GM19351 (cell line): ENCODE measurements around the gene RASAL3.
"Not testable (repeated sequence)": the region's sequence is repeated elsewhere in the genome, so short reads cannot be mapped to it uniquely, and the experiment has no call there.

Experiments used
- ATAC-seq: cut with Tn5 transposase; IDR thresholded peaks from one replicate; pipeline ENCODE4 v1.9.1; 2021; ENCODE audit warnings: mild to moderate bottlenecking, moderate library complexity; ENCODE audit not compliant: unreplicated experiment

RASAL3 gene

DNA sequence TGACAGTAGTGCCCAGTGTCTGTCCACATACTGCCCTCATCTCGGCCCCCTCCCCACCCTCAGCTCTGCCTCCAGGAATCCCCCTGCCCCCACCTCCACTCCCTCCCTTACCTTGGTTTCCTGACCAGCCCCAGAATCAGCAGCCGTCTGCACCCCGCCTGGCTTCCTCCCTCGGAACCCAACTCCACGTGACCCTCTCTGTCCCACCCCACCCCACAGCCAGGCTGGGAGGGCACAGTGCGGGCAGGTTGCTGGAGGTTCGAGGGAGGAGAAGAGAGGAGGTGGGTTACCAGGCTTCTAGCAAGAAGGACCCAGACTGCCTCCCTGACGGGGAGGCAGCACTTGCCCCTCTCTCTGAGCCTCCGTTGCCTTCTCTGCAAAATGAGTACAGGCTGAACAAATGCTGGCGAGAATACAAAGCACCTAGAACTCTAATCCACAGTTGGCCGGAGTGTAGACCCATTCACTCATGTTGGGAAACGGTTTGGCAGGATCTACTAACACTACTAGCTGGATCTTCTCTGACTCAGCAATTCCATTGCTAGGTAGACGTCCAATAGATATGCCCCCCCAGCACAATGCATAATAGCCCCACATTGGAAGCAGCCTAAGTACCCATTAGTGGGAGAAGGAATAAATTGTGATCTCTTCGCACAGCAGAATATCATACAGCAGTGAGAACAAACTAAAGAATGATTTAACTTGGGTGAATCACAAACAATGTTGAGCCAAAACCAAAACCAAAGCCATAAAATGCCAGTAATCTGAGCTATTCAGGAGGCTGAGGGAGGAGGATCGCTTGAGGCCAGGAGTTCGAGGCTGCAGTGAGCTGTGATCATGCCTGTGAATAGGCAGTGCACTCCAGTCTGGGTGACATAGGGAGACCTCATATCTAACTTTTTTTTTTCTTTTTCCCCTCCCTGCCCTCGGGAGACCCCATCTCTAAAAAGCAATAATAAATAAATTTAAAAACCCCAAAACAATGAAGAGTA is at the start of gene RASAL3:
RASAL3 (minus strand) TSS at position 151 of the 992 bp plus-strand sequence. CDS start 186 bp downstream, outside the sequence.
- no peak for ATAC-seq

DNA sequence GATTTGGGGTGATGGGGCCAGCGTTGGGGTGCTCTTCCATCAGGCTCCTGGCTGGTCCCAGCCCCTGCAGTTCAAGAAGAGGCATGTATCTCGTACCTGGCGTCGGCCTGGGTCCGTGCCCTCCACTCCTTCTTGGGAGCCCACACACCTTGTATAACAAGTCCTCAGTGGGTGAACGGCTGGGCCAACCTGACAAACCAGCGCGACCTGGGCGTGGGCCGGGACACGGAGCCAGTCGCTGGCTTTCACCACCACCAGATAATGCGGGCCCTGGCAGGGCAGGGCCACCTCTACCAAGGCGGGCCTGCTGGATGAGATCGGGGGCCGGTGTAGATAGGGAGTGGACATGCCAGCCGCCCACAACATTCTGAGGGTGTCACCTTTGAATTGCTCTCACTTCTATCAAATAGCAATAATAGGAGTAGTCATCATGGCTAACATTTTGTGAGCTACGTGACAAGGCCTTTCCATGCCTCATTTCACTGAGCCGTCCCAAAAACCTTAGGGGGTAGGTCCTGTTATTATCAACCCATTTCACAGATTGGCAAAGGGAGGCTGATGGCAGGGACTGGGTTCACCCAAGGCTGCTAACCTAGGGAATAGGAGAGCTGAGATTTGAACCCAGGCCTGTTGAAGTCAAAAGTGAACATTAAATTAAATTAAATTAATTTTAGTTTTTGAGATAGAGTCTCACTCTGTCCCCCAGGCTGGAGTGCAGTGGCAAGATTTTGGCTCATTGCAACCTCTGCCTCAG is 47.5 kb upstream of the RASAL3 start:
- ATAC-seq, result no peak

DNA sequence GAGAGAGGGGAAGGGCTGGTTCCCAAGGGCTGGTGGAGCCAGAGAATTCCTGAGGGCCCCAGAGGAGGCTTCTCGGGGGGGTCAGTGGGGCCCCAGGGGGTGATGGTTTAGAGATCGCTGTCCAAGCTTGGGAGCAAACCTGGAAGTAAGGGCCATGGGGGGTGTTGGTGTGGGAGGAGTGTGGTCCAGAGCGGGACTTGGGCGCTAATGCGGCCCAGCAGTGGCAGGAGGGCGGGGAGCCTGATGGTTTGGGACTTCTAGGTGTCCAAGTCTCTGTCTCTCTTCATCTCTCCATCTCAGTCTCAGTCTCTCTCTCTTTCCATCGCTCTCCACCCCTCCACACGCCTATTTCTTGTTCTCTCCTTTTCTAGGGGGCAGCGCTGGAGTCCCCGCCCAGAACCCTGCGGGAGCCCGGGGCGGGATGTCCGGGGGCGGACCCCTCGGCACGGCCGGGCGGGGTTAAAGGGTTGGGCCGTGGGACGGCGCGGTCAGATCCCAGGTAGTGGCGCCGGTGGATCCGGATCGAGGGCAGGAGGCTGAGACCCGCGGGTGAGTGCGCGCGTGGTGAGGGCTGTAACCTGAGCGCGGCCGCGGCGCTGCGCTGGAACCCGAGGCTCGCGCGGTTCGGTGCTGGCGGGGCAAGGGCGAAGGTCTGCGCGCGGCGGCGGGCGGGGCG is 43.8 kb upstream of the RASAL3 start, which contains the start of gene CYP4F22:
CYP4F22 (plus strand) TSS at position 491 of the 676 bp plus-strand sequence. CDS start 16,812 bp downstream, outside the sequence.
- no peak for ATAC-seq

DNA sequence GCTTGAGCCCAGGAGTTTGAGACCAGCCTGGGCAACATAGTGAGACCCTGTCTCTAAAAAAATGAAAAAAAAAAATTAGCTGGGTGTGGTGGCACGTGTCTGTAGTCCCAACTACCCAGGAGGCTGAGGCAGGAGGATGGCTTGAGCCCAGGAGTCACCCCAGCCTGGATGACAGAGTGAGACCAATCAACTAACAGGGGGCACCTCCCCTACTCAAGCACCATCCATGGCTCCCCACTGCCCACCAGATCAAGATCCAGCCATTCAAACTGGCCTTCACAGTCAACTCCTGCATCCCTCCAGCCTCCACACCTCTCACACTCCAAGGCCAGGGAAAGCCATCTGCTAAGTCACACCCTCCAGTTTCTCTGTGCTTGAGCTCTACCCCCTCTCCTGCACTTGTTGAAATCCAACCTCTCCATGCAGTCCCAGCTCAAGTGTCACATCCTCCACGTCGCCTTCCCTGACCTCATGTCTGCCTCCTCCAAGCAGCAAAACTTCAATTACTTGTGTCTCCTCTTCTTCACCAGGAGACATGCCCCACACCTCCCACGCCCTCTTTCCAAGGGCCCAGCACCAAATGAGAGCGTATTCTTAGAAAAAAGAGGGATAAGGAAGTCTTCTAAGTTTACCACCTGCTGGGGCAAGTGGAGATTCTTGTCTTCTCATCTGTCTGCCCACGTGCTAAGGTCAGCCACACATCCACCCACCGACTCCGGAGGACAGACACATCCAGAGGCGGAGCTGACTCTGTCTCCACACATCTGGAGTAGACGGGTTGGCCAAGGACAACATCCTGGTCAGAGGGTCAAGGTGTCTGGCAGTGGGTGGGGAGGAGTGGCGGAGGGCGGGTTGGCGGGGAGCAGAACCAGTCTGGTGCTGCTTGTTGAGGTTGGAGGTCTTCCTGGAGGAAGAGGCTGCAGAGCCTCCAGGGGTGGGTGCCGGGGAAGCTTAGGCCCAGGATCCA is 43.0 kb upstream of the RASAL3 start:
- ATAC-seq, result no peak

DNA sequence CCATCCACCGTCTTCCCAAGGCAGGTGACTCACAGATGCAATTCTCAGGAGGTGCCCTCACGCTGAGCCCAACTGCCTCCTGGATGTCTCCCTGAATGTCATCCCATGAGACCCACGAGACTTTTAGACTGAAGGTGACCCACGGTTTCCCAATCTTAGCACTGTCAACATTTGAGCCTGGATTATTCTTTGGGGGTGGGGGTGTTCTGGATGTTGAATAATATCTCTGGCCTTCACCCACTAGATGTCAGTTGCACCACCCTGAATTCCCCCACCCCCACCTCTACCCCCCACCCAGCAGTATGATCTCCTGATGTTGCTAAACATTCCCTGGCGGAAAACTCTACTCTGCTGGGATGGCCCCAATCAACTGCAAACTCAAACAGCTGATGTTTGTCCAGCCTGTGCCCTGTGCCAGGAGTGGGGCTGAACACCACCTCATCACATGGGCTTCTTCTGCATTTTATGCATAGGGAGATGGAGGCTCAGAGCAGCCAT is 41.8 kb upstream of the RASAL3 start:
- ATAC-seq, result no peak

DNA sequence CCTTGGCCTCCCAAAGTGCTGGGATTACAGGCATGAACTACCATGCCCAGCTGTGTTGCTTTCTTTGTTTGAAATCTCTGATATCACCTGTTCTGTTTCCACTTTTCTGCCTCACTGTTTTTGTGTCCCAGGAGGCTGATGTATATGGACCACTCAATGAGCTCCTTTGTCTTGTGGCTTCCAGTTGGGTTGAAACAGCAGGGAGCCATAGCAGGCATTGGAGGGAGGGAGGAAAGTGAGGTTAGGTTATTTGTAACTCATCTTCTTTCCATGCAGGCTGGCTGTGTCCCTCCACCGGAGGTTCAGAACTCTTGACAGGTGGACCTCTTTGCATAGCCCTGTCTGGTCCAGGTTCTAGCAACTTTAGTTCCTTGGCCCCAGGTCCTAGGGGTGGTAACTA is 37.9 kb upstream of the RASAL3 start:
- no peak for ATAC-seq

DNA sequence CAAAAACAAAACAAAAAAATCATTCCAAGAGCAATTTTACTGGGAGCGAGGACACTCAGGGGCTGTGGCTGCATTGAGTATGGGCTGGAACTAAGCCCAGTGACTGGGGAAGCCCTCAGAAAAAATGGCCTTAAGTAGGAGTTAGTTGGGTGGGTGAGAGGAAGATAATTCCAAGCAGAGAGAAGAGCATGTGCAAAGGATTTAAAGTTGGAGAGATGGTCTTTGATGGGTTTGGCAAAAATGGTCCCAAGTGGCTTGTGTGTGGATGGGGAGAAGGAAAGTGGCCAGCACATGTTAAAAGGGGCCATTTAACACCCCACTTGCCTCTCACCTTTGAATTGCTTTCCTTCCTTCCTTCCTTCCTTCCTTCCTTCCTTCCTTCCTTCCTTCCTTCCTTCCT is 37.3 kb upstream of the RASAL3 start:
- no peak for ATAC-seq

DNA sequence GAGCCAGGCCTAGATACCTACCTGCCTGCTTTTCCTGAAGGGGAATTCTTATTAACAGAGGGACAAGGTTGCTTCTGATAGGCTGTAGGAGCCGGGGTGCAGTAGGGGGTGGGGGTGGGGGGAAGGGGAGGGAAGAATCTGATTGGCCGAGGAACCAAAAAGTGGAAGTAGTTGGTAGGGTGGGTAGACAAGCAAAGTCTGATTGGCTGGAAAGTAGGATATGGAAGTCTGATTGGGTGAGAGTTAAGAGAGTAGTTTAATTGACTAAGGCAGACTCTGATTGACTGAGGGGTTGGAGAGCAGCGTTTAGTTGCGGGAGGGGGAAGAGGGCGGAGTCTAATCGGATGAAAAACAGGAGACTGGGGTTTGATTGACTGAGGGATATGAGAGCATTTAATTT is 34.6 kb upstream of the RASAL3 start:
- ATAC-seq, result no peak

DNA sequence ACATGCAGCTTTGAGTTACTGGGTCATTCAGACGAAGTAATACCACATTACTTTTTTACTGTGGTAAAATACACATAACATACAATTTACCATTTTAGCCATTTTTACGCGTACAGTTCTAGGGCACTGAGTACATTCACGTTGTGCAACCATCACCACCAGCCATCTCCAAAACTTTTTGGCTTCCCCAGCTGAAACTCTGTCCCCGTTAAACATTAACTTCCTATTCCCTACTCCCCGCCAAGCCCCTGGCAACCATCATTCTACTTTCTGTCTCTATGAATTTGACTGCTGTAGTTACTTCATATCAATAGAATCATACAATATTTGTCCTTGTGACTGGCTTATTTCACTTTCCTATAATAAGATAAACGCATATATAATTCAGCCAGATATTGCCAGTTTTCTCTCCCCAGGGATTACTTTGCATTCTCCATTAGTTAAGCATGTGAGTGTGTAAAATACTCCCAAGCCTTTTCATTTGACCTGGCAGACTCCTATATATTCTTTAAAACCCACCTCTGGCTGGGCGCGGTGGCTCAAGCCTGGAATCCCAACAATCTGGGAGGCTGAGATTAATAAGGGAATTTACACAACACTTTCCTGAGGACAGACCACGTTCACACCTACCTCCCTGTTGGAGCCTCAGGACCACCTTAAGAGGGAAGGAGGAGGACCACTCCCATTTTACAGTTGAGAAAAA is 34.0 kb upstream of the RASAL3 start:
- ATAC-seq, result no peak

DNA sequence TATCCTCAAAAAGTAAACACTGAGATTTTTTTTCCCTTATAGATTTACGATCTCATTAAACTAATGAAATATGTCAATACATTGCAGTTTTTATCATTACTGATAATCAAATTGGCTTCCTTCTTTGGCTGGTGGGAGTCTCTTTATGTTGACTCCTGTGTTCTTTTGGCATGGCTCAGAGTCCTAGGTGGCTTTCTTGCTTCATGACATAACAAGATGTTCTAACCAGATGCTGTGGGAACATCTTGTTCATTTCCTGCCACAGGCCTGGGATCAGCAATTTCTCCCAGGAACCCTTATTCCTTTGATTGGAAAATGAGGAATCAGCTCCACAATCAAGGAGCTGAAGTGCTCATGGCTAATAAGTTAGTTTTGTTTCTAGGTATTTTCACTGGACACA is 30.8 kb upstream of the RASAL3 start:
- no peak for ATAC-seq

DNA sequence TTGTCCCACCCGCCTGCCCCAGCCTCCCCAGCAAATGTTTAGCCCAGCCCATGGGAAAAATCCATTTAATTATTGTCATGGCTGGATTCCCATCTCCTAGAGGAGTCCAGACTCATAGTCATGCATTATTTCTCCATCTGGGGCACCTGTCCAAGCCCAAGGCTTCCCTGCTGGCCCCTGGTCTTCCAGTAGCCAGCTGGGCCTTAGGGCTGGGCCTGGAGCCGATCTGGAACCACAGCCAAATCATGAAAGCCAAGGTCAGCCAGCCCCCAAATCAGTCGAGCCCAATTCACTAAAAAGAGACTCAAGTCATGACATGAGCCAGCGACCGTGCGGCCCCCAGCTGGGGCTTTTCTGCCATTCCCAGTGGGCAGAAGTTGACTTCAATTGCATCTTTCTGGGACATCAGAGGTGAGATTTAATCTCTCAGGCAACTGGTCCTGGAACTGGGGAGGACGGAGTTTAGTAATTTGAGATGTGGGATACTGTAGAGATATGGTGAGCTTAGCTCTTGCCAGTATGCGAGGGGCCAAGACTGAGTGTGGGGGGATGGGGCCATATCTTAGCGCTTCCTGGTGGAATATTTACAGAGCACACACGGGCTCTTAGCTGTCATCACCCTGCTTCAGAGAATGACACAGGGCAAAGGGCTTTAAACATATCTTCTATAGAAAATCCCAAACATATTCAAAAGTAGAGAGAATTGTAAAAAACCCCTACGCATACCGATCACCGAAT is 24.3 kb upstream of the RASAL3 start:
- ATAC-seq, result no peak

DNA sequence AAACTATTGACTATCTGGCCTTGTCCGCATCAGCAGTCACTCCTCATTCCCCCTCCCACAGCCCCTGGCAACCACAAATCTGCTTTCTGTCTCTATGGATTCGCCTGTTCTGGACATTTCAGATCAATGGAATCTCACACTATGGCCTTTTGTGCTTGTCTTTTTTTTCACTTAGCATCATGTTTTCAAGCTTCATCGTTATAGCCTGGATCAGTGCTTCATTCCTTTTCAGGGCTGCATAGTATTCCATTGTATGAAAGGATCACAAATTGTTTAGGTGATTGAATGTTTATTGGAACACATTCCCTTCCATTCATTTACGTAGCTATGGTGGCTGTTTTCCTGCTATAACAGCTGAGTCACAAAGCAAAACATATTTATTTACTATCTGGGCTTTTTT is 22.7 kb upstream of the RASAL3 start:
- no peak for ATAC-seq

DNA sequence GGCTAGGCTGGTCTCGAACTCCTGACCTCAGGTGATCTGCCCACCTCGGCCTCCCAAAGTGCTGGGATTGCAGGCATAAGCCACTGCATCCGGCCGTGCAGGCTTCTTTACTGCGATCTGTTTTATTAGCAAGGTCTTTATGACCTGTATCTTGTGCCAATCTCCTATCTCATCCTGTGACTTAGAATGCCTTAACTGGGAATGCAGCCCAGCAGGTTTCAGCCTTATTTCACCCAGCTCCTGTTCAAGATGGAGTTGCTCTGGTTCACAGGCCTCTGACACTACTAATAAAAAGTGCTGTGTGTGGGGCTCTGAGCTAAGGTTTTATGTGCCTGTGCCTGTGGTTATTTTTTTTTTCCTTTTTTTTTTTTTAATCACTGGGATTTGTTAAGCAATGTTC is 21.4 kb upstream of the RASAL3 start:
- ATAC-seq, result not testable (repeated sequence)

DNA sequence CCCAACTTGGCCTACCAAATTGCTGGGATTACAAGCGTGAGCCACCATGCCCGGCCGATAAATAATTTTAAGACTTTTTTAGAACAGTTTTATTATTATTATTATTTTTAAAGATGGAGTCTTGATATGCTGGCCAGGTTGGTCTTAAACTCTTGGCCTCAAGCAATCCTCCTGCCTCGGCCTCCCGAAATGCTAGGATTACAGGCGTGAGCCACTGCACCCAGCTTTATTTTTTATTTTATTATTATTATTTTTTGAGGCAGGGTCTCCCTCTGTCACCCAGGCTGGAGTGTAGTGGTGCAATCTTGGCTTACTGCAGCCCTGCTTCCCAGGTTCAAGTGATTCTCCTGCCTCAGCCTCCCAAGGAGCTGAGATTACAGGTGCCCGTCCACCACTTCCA is 16.7 kb upstream of the RASAL3 start:
- not testable (repeated sequence) for ATAC-seq

DNA sequence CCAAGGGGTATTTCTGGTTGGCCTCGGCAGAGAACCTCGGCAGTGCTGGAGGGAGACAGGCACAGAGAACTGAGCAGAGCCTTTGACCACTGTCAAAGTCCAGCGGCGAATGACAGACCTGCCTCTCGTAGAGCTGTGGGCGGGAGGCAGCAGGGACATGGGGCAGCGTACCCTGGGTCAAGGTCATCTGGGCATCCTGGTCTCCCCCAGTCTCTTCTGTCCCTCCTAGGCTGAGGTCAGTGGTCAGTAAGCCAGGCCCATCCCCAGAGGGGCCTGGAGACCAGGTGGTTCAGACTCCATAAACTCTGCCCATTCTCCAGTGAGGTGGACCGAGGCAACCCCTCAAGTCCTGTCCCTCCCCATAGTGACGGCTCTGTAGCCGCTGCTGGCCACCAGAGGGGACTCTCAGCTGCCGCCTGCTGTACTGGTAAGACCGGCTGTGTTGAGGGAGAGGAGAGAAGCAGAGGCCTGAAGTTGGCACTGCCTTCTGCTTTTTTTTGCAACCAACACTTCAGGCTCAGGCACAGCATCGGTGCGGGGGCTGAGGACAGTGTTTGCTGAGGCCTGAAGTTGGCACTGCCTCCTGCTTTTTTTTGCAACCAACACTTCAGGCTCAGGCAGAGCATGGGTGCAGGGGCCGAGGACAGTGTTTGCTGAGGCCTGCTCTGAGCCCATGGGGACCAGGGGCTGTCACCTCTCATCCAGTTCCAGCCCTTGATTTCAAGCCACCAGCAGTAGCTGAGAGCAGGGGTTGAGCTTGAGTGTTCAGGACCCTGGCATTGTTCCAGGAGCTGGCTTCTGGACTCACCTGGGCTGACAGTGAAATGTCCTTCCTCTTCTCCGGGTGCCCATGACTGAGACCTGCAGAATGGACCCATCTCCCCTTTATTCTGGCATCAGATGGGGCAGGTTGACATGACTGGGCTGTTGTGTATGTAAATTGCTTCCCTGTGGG is 15.3 kb upstream of the RASAL3 start, which contains the start of gene PGLYRP2:
PGLYRP2 (minus strand) TSS at position 111 of the 955 bp plus-strand sequence. CDS start 130 bp downstream, outside the sequence.
- no peak for ATAC-seq

DNA sequence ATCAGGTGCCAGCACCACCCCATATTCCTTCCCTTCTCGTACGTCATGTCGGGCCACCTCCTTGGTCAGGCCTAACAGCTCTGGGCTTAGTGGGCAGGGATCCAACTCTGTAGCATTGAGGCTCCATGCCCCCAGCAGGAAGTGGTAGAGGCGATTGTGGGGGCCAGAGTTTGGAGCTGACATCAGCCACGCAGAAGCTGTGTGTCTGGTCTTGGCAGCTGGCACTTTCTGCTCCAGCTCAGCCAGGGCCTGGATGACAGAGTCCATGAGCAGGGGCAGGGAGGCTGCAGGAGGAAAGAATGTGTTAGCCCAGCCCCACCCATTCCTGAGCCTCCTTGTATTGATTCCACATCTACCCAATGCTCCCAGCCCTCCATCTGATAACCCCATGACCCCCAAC is 12.0 kb upstream of the RASAL3 start:
- no peak for ATAC-seq

DNA sequence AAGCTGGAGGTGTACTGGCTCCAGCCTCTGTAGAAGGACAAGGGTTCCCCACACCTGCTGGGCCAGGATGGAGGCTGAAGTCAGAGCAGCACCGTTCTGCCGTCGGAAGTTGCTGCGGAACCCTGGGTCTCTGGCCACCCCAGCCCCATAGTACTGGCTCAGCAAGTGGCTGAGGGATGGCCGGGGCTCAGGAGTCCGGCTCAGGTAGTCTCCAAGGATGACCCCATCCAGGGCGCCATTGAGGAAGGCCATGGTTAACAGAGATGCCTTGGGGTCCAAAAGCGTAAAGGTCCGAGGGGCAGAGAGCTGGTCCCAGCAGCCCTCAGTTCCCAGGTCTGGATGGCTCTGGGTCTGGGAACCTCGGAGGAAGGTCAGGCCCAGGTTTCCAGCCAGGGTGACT is 11.3 kb upstream of the RASAL3 start:
- no peak for ATAC-seq
